AG04450 (cell line): ENCODE measurements around the gene SAMD10. TPM values are rescaled to one million over a fixed set of nuclear protein-coding genes. Genes with fewer than 3 reads are reported as not detected.

Experiments
- CTCF ChIA-PET: fragments of 300-600, 350-600 bp; formaldehyde crosslinking; extraction: SDS; loops from one replicate; lab custom pipeline; 2022; ENCODE audit warnings: antibody characterized with exemption, inconsistent platforms; lab: Charles Lee
- POLR2A ChIA-PET: fragments of 350-600 bp; formaldehyde crosslinking; extraction: SDS; loops from one replicate; lab custom pipeline; 2021; ENCODE audit warnings: antibody characterized with exemption, inconsistent platforms; lab: Yijun Ruan, JAX
- DNase-seq: peaks from one replicate; pipeline ENCODE4 v3.0.0-alpha.2; 2011; ENCODE audit warnings: low read depth, low spot score
- H3K27ac ChIP-seq: one replicate; pipeline ENCODE4 v1.5.1; 2012; ENCODE audit warnings: low read depth, low read length, control low read depth
- H3K27me3 ChIP-seq: one replicate; pipeline ENCODE4 v1.6.0; 2012; ENCODE audit warnings: low read length; ENCODE audit not compliant: control insufficient read depth, insufficient read depth
- H3K4me3 ChIP-seq: 2 replicates; pipeline ENCODE4 v1.5.1; 2011; ENCODE audit warnings: mild to moderate bottlenecking, low read depth, low read length, control low read depth
- H3K9me3 ChIP-seq: 2 replicates; pipeline ENCODE4 v1.5.1; 2012; ENCODE audit warnings: low read length; ENCODE audit not compliant: control insufficient read depth, insufficient read depth
- CTCF ChIP-seq: IDR thresholded peaks from 2 replicates; pipeline ENCODE4 v1.5.1; 2011; ENCODE audit warnings: low read depth, low read length, control low read depth, inconsistent platforms
- polyA plus RNA-seq: library from polyadenylated mRNA; depleted of rRNA; stranded (reverse); fragments of >200 nt; gene quantifications from 2 replicates; pipeline ENCODE4 v1.2.3, GENCODE V29; 2011

The SAMD10 gene
- polyA plus RNA-seq, 1 experiment = 1.3 TPM

- no peak for DNase-seq
- H3K4me3 ChIP-seq = no peak overlapping the region
- no peaks in the 10 kb centered on the region for H3K27me3 ChIP-seq
- POLR2A ChIA-PET = no interaction called here
- no peak for TF ChIP-seq CTCF
- CTCF ChIA-PET = no interaction called here
- no peaks in the 10 kb centered on the region for H3K9me3 ChIP-seq
- H3K27ac ChIP-seq = no peak overlapping the region
Observed at GRCh38 chr20:64000906-64001305, 21.5 kb upstream of the SAMD10 start.

GRCh38 chr20:63982937-63983336 lies 3.5 kb upstream of the SAMD10 start:
- no peak overlapping the region for H3K4me3 ChIP-seq
- H3K27me3 ChIP-seq = no peaks in the 10 kb centered on the region
- DNase-seq = no peak
- H3K9me3 ChIP-seq = no peaks in the 10 kb centered on the region; the same call in 1 of the 2 replicates
- no peak for TF ChIP-seq CTCF
- no peak overlapping the region for H3K27ac ChIP-seq
- ChIA-PET CTCF (interaction anchor here (0.9 to 3.9 kb wide), 2 partner anchors 9 to 446 kb away, joined by 3 to 10 read pairs; partner anchors contain the start of gene PTK6), POLR2A (no interaction called here)

- DNase-seq = peak; percentile 80
- TF ChIP-seq CTCF = peak; percentile 92
- no peaks in the 10 kb centered on the region; the same call in 1 of the 2 replicates for H3K9me3 ChIP-seq
- H3K27me3 ChIP-seq = no peaks in the 10 kb centered on the region
- peak within 1 kb of the TSS; percentile 78 for H3K4me3 ChIP-seq
- H3K27ac ChIP-seq = peak within 1 kb of the TSS; percentile 65
- POLR2A ChIA-PET = no interaction called here
- CTCF ChIA-PET = interaction anchor here (0.6 to 1.8 kb wide), 22 partner anchors 8 to 444 kb away, joined by 3 to 8 read pairs (median 5); partner anchors contain the start of genes PTK6, STMN3 and TPD52L2
Observed at GRCh38 chr20:63980806-63981728, 1.6 kb upstream of the SAMD10 start, which contains the start of gene PRPF6. PRPF6 (plus strand) TSS chr20:63981132; CDS start chr20:63981246, 114 bp downstream.

GRCh38 chr20:63980317-63980805 lies 919 bp upstream of the SAMD10 start:
- no peak for TF ChIP-seq CTCF
- DNase-seq = no peak
- peak overlapping the region; percentile 52 for H3K27ac ChIP-seq
- H3K9me3 ChIP-seq = no peaks in the 10 kb centered on the region; the same call in 1 of the 2 replicates
- H3K27me3 ChIP-seq = no peaks in the 10 kb centered on the region
- H3K4me3 ChIP-seq = peak overlapping the region; percentile 78
- CTCF ChIA-PET = interaction anchor here (0.6 to 1.8 kb wide), 23 partner anchors 9 to 443 kb away, joined by 3 to 8 read pairs (median 5); partner anchors contain the start of genes PTK6, STMN3 and TPD52L2
- POLR2A ChIA-PET = no interaction called here
